Cardiac fibroblast (primary cell): ENCODE measurements around the gene CDC14A.

Experiments
- DNase-seq, 2 donors: peaks; one replicate each; pipeline versions ENCODE4 v3.0.0 to v3.0.0-alpha.2; 2010; ENCODE audit warnings: low read depth in 2 of 2
- H3K4me3 ChIP-seq, 2 donors: replicated peaks in 1 of 2; 1 replicate in 1 of 2; 2 replicates in 1 of 2; pipeline ENCODE4 v1.5.1; 2011; ENCODE audit warnings: low read depth in 2 of 2, low read length in 2 of 2, mild to moderate bottlenecking in 2 of 2, moderate library complexity in 1 of 2
- TF ChIP-seq, protein P1 (sequence below): IDR thresholded peaks from one replicate; pipeline ENCODE4 v1.5.1; 2011; ENCODE audit warnings: low read depth, mild to moderate bottlenecking, low read length, inconsistent platforms

CDC14A gene

GRCh38 chr1:100415498-100415778 lies 63.1 kb downstream of the CDC14A start:
- H3K4me3 ChIP-seq, result no peak overlapping the region
- DNase-seq, result no peak
- TF ChIP-seq, protein P1, sequence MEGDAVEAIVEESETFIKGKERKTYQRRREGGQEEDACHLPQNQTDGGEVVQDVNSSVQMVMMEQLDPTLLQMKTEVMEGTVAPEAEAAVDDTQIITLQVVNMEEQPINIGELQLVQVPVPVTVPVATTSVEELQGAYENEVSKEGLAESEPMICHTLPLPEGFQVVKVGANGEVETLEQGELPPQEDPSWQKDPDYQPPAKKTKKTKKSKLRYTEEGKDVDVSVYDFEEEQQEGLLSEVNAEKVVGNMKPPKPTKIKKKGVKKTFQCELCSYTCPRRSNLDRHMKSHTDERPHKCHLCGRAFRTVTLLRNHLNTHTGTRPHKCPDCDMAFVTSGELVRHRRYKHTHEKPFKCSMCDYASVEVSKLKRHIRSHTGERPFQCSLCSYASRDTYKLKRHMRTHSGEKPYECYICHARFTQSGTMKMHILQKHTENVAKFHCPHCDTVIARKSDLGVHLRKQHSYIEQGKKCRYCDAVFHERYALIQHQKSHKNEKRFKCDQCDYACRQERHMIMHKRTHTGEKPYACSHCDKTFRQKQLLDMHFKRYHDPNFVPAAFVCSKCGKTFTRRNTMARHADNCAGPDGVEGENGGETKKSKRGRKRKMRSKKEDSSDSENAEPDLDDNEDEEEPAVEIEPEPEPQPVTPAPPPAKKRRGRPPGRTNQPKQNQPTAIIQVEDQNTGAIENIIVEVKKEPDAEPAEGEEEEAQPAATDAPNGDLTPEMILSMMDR, result no peak

- DNase-seq, result no peak
- TF ChIP-seq, protein P1, result no peak
- H3K4me3 ChIP-seq, result no peak overlapping the region
Measured at GRCh38 chr1:100419072-100419471, 66.8 kb downstream of the CDC14A start.

DNA sequence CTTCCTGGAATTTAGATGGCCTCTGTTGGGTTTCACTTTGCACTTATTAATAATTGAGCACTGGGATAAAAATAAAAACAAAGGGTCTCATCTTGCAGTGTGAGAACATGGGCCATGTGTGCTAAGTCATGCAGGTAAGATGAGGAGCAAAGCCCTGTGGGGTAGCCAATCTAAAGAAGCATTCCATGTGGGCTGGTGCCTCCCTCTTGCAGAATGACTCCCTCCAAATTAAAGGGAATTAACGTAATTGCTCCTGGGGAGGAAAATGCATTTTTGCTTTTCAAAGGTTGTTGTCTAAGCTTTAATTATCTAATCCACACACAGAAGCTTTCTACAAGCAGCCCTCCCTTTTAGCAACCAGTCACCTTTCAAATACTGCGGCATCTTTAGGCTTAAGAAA lies 69.8 kb downstream of the CDC14A start:
- no peak for DNase-seq
- TF ChIP-seq, protein P1, result no peak
- H3K4me3 ChIP-seq, result no peak overlapping the region

GRCh38 chr1:100423832-100424337 lies 71.6 kb downstream of the CDC14A start:
- no peak overlapping the region for H3K4me3 ChIP-seq
- no peak for DNase-seq
- TF ChIP-seq, protein P1, result no peak

GRCh38 chr1:100428160-100428559 lies 75.9 kb downstream of the CDC14A start:
- DNase-seq, result peak in 1 of 2 donors; percentile 7
- TF ChIP-seq, protein P1, result no peak

DNA sequence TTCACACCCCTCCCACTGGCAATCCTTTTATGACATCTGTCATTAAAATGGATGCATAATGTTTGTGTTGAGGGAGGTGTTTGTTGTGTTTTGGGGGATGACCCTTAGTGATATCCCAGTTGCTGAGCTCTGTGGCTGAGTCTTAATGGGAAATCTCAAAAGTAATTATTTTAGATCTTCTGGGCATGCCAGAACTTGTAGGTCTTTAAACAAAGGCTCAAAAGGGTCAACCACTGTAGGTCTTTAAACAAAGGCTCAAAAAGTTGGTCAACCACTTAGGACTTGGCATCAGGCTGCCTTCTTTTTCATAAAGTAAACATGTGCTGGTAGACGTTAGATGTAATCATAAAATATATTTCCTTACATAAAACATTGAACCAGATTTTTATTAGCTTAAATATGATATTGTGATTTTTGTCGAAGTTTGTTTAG lies 78.0 kb downstream of the CDC14A start:
- TF ChIP-seq, protein P1, result no peak
- no peak for DNase-seq
- H3K4me3 ChIP-seq, result no peak overlapping the region

More at GRCh38 chr1:100428160-100428559, 75.9 kb downstream of the CDC14A start:
- no peak overlapping the region for H3K4me3 ChIP-seq

- TF ChIP-seq, protein P1, result no peak
- H3K4me3 ChIP-seq, result no peak overlapping the region
- DNase-seq, result no peak
Measured at GRCh38 chr1:100431954-100432353, 79.6 kb downstream of the CDC14A start.
